HG03196 (cell line): ENCODE results near the gene DAPK1.
A peak's percentile ranks its signal among the peaks of the same experiment; 100 is the strongest.

ENCODE experiments used
- ATAC-seq: cut with Tn5 transposase; IDR thresholded peaks from one replicate; pipeline ENCODE4 v1.9.1; 2021; ENCODE audit not compliant: unreplicated experiment

The DAPK1 gene

GRCh38 chr9:87497604-87498045 lies at the start of gene DAPK1:
TSS of gene DAPK1 (plus strand) at chr9:87497867. CDS start at chr9:87499078, 1,211 bp downstream.
- ATAC-seq, result peak; percentile 48

- ATAC-seq, result no peak
Observed at GRCh38 chr9:87451149-87451548, 46.5 kb upstream of the DAPK1 start.

GRCh38 chr9:87455407-87455806 lies 42.3 kb upstream of the DAPK1 start:
- ATAC-seq, result no peak

- ATAC-seq, result no peak
Observed at GRCh38 chr9:87461256-87461655, 36.4 kb upstream of the DAPK1 start.

GRCh38 chr9:87464110-87464991 lies 33.3 kb upstream of the DAPK1 start:
- ATAC-seq, result peak; percentile 64

- ATAC-seq, result no peak
Observed at GRCh38 chr9:87464992-87465378, 32.7 kb upstream of the DAPK1 start.

GRCh38 chr9:87465816-87466215 lies 31.9 kb upstream of the DAPK1 start:
- ATAC-seq, result no peak

- ATAC-seq, result no peak
Observed at GRCh38 chr9:87467187-87467586, 30.5 kb upstream of the DAPK1 start.

- ATAC-seq, result no peak
Observed at GRCh38 chr9:87469793-87470465, 27.7 kb upstream of the DAPK1 start.

GRCh38 chr9:87471746-87472145 lies 25.9 kb upstream of the DAPK1 start:
- ATAC-seq, result no peak

- no peak for ATAC-seq
Observed at GRCh38 chr9:87475463-87475862, 22.2 kb upstream of the DAPK1 start.

GRCh38 chr9:87478226-87478992 lies 19.3 kb upstream of the DAPK1 start:
- ATAC-seq, result no peak

GRCh38 chr9:87479801-87480201 lies 17.9 kb upstream of the DAPK1 start:
- peak; percentile 96 for ATAC-seq

- ATAC-seq, result no peak
Observed at GRCh38 chr9:87481890-87482855, 15.5 kb upstream of the DAPK1 start.

GRCh38 chr9:87490225-87490624 lies 7.4 kb upstream of the DAPK1 start:
- no peak for ATAC-seq

GRCh38 chr9:87490907-87491306 lies 6.8 kb upstream of the DAPK1 start:
- no peak for ATAC-seq

- no peak for ATAC-seq
Observed at GRCh38 chr9:87491523-87491922, 6.1 kb upstream of the DAPK1 start.

- no peak for ATAC-seq
Observed at GRCh38 chr9:87492642-87493041, 5.0 kb upstream of the DAPK1 start.

- ATAC-seq, result peak; percentile 31
Observed at GRCh38 chr9:87494970-87495471, 2.6 kb upstream of the DAPK1 start.

GRCh38 chr9:87497080-87497603 lies 525 bp upstream of the DAPK1 start:
- ATAC-seq, result no peak
